Measurements from ENCODE around the gene SERPINI1.

Gene SERPINI1

DNA sequence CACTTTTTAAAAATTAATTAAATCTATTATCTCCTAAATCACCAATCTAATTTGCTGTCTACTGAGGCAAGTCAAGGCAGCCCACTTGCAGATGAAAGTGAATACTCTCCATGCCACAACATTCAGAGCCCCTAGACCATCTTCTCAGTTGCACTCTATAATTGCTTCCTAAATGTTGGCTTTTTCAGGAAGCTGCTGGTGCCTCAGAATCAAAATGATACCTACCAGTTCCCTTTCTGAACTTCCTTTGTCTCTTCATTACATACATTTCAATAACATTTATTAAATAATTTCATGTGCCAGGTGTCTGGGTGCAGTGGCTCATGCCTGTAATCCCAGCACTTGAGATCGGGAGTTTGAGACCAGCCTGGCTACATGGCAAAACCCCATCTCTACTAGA is 124.1 kb downstream of the SERPINI1 start:
- no peaks in the 10 kb centered on the region for H3K9me3 ChIP-seq (ENCODE audit: control insufficient read depth in 1 of 2, low read length in 2 of 2)
- H3K4me3 ChIP-seq (ENCODE audit: low read depth in 1 of 2, low read length in 2 of 2), result no peak overlapping the region
- no peaks in the 10 kb centered on the region for H3K4me1 ChIP-seq (ENCODE audit: control insufficient read depth in 1 of 2, insufficient read depth in 2 of 2, low read length in 2 of 2)
- no peak overlapping the region for H3K27ac ChIP-seq (ENCODE audit: low read depth, low read length)
- H3K36me3 ChIP-seq (ENCODE audit: control insufficient read depth in 1 of 2, insufficient read depth in 2 of 2, low read length in 2 of 2), result no peaks in the 10 kb centered on the region
- H3K27me3 ChIP-seq (ENCODE audit: control insufficient read depth in 1 of 2, insufficient read depth in 2 of 2, low read length in 2 of 2), result no peaks in the 10 kb centered on the region
- H3K9ac ChIP-seq (ENCODE audit: low read depth in 1 of 2, low read length in 2 of 2), result no peak overlapping the region

DNA sequence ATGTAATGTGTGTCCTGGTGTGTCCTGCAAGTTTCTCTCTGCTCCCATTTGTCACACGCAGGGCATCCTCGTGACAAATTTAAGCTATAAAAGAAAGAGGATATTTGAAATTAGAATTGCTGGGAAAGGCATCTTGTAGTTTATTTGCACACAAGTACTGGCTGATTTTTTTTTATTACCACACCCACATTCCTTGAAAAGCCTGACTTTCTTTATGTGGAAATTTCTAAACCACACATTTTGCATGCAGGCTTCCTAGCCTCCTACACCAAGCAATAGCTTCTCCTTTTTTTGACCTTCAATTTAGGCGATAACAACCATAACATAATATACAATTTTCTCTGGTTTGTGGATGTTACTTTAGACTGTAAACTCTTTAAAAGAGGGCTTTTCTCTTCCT is 126.1 kb downstream of the SERPINI1 start:
- no peak overlapping the region for H3K27ac ChIP-seq (ENCODE audit: low read depth, low read length)
- no peaks in the 10 kb centered on the region for H3K4me1 ChIP-seq (ENCODE audit: control insufficient read depth in 1 of 2, insufficient read depth in 2 of 2, low read length in 2 of 2)
- no peak overlapping the region for H3K9ac ChIP-seq (ENCODE audit: low read depth in 1 of 2, low read length in 2 of 2)
- no peak overlapping the region for H3K4me3 ChIP-seq (ENCODE audit: low read depth in 1 of 2, low read length in 2 of 2)
- no peaks in the 10 kb centered on the region for H3K27me3 ChIP-seq (ENCODE audit: control insufficient read depth in 1 of 2, insufficient read depth in 2 of 2, low read length in 2 of 2)
- H3K36me3 ChIP-seq (ENCODE audit: control insufficient read depth in 1 of 2, insufficient read depth in 2 of 2, low read length in 2 of 2), result no peaks in the 10 kb centered on the region
- no peaks in the 10 kb centered on the region for H3K9me3 ChIP-seq (ENCODE audit: control insufficient read depth in 1 of 2, low read length in 2 of 2)

DNA sequence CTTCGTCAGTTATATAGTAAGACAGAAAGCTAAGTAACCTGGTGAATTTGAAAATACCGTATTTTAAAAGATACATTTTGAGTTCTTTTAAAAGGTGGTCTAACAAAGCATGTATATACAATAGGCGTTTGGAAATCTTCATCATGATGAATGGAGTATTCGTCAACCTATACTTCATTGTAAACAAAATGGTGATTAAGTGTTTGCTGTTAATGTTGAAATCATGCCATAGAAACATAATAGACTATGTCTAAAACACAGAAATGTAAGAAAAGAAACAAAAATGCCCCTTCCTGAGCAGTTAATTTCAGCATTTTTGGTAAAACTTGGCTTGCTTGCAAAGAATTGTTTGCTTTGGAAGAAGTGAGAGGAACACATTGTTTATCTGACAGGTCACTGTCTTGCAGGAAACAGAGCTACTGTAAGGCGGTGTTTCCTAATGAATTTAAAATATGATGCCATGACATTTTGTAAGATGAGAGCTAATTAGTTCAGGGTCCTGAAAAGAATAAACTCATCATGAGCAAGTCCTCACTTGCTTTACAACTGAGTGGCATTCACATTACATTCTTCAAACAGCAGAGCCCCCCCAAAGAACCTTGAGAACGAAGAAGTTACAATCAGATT is 126.7 kb downstream of the SERPINI1 start:
- Histone ChIP-seq H3K9ac (ENCODE audit: low read depth in 1 of 2, low read length in 2 of 2) (no peak overlapping the region), H3K36me3 (ENCODE audit: control insufficient read depth in 1 of 2, insufficient read depth in 2 of 2, low read length in 2 of 2) (no peaks in the 10 kb centered on the region), H3K4me3 (ENCODE audit: low read depth in 1 of 2, low read length in 2 of 2) (no peak overlapping the region), H3K9me3 (ENCODE audit: control insufficient read depth in 1 of 2, low read length in 2 of 2) (no peaks in the 10 kb centered on the region), H3K4me1 (ENCODE audit: control insufficient read depth in 1 of 2, insufficient read depth in 2 of 2, low read length in 2 of 2) (no peaks in the 10 kb centered on the region), H3K27me3 (ENCODE audit: control insufficient read depth in 1 of 2, insufficient read depth in 2 of 2, low read length in 2 of 2) (no peaks in the 10 kb centered on the region), H3K27ac (ENCODE audit: low read depth, low read length) (no peak overlapping the region)

DNA sequence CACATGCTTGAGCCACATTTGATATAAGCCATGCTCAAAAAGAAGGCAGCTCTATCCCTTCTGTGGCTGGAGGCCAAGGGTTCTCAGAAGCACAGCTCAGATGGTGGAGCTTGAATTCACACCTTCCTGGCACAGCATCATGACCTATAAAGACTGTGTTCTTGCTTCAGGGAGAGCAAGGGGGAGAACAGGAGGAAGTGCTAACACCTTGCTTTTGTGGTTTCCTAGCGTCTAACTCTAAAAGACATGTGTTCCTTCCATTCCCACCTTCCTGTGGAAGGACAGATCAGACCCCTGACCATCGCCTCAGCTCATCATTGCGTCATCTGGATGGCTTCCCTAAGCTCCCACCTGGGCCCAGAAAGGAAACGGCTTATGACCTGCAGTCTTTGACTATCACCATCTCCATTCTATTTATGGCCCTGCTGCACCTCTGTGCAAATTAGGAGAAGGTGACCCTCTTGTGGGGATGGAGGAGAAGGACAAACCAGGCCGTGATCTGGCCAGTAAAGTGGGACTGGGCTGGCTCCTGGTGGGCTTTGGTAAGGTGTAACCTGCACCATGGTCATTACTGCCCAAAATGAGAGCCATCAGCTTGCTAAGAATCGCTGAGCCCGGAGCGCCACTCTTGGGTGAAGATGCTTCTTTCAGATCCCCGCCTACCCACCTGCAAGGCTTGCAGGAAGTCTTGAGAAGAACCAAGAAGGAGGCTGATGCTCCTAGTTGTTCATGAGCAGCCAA is 128.5 kb downstream of the SERPINI1 start:
- Histone ChIP-seq H3K9me3 (ENCODE audit: control insufficient read depth in 1 of 2, low read length in 2 of 2) (no peaks in the 10 kb centered on the region), H3K36me3 (ENCODE audit: control insufficient read depth in 1 of 2, insufficient read depth in 2 of 2, low read length in 2 of 2) (no peaks in the 10 kb centered on the region), H3K27me3 (ENCODE audit: control insufficient read depth in 1 of 2, insufficient read depth in 2 of 2, low read length in 2 of 2) (no peaks in the 10 kb centered on the region), H3K4me3 (ENCODE audit: low read depth in 1 of 2, low read length in 2 of 2) (no peak overlapping the region), H3K27ac (ENCODE audit: low read depth, low read length) (no peak overlapping the region), H3K9ac (ENCODE audit: low read depth in 1 of 2, low read length in 2 of 2) (no peak overlapping the region), H3K4me1 (ENCODE audit: control insufficient read depth in 1 of 2, insufficient read depth in 2 of 2, low read length in 2 of 2) (no peaks in the 10 kb centered on the region)

DNA sequence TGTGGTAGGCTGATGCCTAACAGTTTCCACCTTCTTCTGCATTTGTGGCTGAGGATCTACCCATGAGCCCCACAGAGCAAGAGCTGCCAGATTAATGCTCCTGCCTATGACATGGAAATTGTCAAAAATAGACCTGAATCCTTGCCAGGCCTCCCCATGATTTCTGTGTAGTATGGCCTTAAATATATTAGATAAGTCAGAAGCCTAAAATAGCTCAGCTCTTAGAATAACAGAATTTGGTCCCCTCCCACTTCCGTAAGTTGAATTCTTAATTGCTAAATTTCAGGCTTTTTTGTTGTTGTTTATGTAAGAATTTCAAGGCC is 129.0 kb downstream of the SERPINI1 start:
- H3K9ac ChIP-seq (ENCODE audit: low read depth in 1 of 2, low read length in 2 of 2), result no peak overlapping the region
- H3K9me3 ChIP-seq (ENCODE audit: control insufficient read depth in 1 of 2, low read length in 2 of 2), result no peaks in the 10 kb centered on the region
- H3K4me1 ChIP-seq (ENCODE audit: control insufficient read depth in 1 of 2, insufficient read depth in 2 of 2, low read length in 2 of 2), result no peaks in the 10 kb centered on the region
- no peak overlapping the region for H3K4me3 ChIP-seq (ENCODE audit: low read depth in 1 of 2, low read length in 2 of 2)
- no peaks in the 10 kb centered on the region for H3K36me3 ChIP-seq (ENCODE audit: control insufficient read depth in 1 of 2, insufficient read depth in 2 of 2, low read length in 2 of 2)
- H3K27ac ChIP-seq (ENCODE audit: low read depth, low read length), result no peak overlapping the region
- no peaks in the 10 kb centered on the region for H3K27me3 ChIP-seq (ENCODE audit: control insufficient read depth in 1 of 2, insufficient read depth in 2 of 2, low read length in 2 of 2)

DNA sequence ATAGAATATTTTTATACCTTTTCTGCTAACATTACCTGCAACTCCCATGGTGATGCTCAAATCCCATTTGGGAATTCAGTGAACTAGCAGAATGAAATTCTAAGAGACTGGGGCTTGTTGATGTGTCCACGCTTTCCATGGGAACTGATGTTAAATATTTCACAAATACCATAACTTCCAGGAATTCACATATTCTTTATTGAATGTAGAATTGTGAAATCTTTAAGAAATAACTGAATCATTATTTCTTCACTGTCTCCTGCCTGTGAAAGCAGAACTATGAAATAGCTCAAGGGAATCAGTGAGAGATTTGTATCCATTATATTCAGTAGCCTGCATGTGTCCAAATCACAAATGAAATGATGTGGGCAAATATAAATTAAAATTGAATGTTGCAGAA is 130.8 kb downstream of the SERPINI1 start:
- H3K36me3 ChIP-seq (ENCODE audit: control insufficient read depth in 1 of 2, insufficient read depth in 2 of 2, low read length in 2 of 2), result no peaks in the 10 kb centered on the region
- no peak overlapping the region for H3K9ac ChIP-seq (ENCODE audit: low read depth in 1 of 2, low read length in 2 of 2)
- no peaks in the 10 kb centered on the region for H3K9me3 ChIP-seq (ENCODE audit: control insufficient read depth in 1 of 2, low read length in 2 of 2)
- H3K27me3 ChIP-seq (ENCODE audit: control insufficient read depth in 1 of 2, insufficient read depth in 2 of 2, low read length in 2 of 2), result no peaks in the 10 kb centered on the region
- no peaks in the 10 kb centered on the region for H3K4me1 ChIP-seq (ENCODE audit: control insufficient read depth in 1 of 2, insufficient read depth in 2 of 2, low read length in 2 of 2)
- H3K4me3 ChIP-seq (ENCODE audit: low read depth in 1 of 2, low read length in 2 of 2), result no peak overlapping the region
- no peak overlapping the region for H3K27ac ChIP-seq (ENCODE audit: low read depth, low read length)

DNA sequence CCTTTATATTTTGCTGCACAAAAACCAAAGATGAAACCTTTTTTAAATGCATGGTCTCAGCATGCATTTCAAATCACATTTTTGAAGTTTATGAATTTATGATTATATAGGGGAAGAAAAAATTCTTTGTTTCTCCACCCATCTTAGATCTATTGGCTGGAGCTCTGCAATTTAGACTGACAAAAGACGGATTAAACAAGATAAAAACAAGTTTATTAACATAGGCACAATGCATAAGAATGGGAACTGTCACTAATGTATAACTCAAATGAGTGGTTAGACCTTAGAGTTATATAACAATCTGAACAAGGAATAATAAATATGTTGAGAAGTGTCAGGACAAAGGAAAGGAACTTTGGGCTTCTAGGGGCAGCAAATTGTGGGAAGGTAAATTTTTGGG is 132.5 kb downstream of the SERPINI1 start:
- Histone ChIP-seq H3K27me3 (ENCODE audit: control insufficient read depth in 1 of 2, insufficient read depth in 2 of 2, low read length in 2 of 2) (no peaks in the 10 kb centered on the region), H3K4me1 (ENCODE audit: control insufficient read depth in 1 of 2, insufficient read depth in 2 of 2, low read length in 2 of 2) (no peaks in the 10 kb centered on the region), H3K9ac (ENCODE audit: low read depth in 1 of 2, low read length in 2 of 2) (no peak overlapping the region), H3K9me3 (ENCODE audit: control insufficient read depth in 1 of 2, low read length in 2 of 2) (no peaks in the 10 kb centered on the region), H3K36me3 (ENCODE audit: control insufficient read depth in 1 of 2, insufficient read depth in 2 of 2, low read length in 2 of 2) (no peaks in the 10 kb centered on the region), H3K4me3 (ENCODE audit: low read depth in 1 of 2, low read length in 2 of 2) (no peak overlapping the region), H3K27ac (ENCODE audit: low read depth, low read length) (no peak overlapping the region)

DNA sequence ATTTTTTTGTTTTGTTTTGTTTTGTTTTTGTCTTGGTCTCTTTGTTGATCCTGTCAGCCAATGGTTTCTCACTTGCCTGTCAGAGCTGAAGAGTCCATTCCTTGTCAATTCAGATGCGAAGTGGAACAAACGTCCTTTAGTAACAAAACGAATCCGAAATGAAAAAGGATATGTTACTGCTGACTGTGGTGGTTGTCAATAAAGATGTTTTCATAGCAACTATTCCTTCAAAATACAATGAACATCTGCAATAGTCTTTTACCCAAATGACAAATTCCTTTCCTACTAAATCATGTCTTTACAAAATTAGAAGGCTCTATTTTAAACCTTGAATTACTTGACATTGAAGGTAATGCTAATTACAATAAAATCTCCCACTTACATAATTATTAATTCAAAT is 134.7 kb downstream of the SERPINI1 start:
- Histone ChIP-seq H3K4me1 (ENCODE audit: control insufficient read depth in 1 of 2, insufficient read depth in 2 of 2, low read length in 2 of 2) (no peaks in the 10 kb centered on the region), H3K36me3 (ENCODE audit: control insufficient read depth in 1 of 2, insufficient read depth in 2 of 2, low read length in 2 of 2) (no peaks in the 10 kb centered on the region), H3K9me3 (ENCODE audit: control insufficient read depth in 1 of 2, low read length in 2 of 2) (no peaks in the 10 kb centered on the region), H3K27ac (ENCODE audit: low read depth, low read length) (no peak overlapping the region), H3K9ac (ENCODE audit: low read depth in 1 of 2, low read length in 2 of 2) (no peak overlapping the region), H3K4me3 (ENCODE audit: low read depth in 1 of 2, low read length in 2 of 2) (no peak overlapping the region), H3K27me3 (ENCODE audit: control insufficient read depth in 1 of 2, insufficient read depth in 2 of 2, low read length in 2 of 2) (no peaks in the 10 kb centered on the region)

DNA sequence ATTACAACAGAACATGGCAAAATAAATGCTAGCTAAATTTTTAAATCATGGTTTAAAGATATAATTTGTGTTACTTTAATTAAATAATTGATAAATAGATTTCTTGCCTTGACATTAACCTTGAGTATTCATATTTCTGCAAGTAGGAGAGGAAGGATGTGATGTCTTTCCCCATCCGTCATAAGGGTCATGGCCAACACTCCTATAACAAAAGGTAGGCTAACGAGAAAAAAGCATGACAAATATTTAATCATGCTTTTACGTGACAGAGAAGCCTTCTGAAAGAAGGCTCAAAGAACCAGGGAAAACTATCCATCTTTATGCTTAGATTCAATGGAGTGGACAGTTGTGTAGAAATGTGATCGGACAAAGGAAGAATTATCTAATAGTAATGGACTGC is 135.2 kb downstream of the SERPINI1 start:
- Histone ChIP-seq H3K4me3 (ENCODE audit: low read depth in 1 of 2, low read length in 2 of 2) (no peak overlapping the region), H3K36me3 (ENCODE audit: control insufficient read depth in 1 of 2, insufficient read depth in 2 of 2, low read length in 2 of 2) (no peaks in the 10 kb centered on the region), H3K27me3 (ENCODE audit: control insufficient read depth in 1 of 2, insufficient read depth in 2 of 2, low read length in 2 of 2) (no peaks in the 10 kb centered on the region), H3K4me1 (ENCODE audit: control insufficient read depth in 1 of 2, insufficient read depth in 2 of 2, low read length in 2 of 2) (no peaks in the 10 kb centered on the region), H3K9me3 (ENCODE audit: control insufficient read depth in 1 of 2, low read length in 2 of 2) (no peaks in the 10 kb centered on the region), H3K9ac (ENCODE audit: low read depth in 1 of 2, low read length in 2 of 2) (no peak overlapping the region), H3K27ac (ENCODE audit: low read depth, low read length) (no peak overlapping the region)

DNA sequence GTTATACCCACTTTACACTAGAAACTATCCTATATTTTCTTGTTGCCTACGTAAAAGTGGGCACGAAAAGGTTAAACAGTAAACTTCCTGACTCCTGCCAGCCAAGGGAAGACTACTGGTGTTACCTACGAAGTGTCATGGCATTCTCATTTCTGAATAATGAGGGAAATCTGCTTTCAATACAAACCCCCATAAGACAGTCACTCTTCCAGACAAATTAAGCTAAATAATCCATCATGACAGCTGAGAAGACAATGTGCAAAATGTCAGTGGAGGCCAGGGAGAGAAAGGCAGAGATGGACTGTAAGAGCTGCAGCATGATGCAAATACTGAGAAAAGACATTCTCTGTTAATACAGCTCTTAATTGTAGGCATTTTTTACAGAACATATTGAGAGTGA is 136.5 kb downstream of the SERPINI1 start:
- H3K27me3 ChIP-seq (ENCODE audit: control insufficient read depth in 1 of 2, insufficient read depth in 2 of 2, low read length in 2 of 2), result no peaks in the 10 kb centered on the region
- H3K4me3 ChIP-seq (ENCODE audit: low read depth in 1 of 2, low read length in 2 of 2), result no peak overlapping the region
- H3K27ac ChIP-seq (ENCODE audit: low read depth, low read length), result no peak overlapping the region
- no peaks in the 10 kb centered on the region for H3K36me3 ChIP-seq (ENCODE audit: control insufficient read depth in 1 of 2, insufficient read depth in 2 of 2, low read length in 2 of 2)
- H3K9ac ChIP-seq (ENCODE audit: low read depth in 1 of 2, low read length in 2 of 2), result no peak overlapping the region
- no peaks in the 10 kb centered on the region for H3K9me3 ChIP-seq (ENCODE audit: control insufficient read depth in 1 of 2, low read length in 2 of 2)
- no peaks in the 10 kb centered on the region for H3K4me1 ChIP-seq (ENCODE audit: control insufficient read depth in 1 of 2, insufficient read depth in 2 of 2, low read length in 2 of 2)

All from duodenal mucosa (tissue), 2 donors.